GM18502 (cell line): ENCODE data around the gene IGFBP2.

ENCODE experiments used
- ATAC-seq: cut with Tn5 transposase; IDR thresholded peaks from one replicate; pipeline ENCODE4 v1.9.1; 2021; ENCODE audit warnings: mild to moderate bottlenecking; ENCODE audit not compliant: unreplicated experiment, poor library complexity

IGFBP2 gene

GRCh38 chr2:216659276-216659675 lies 26.1 kb downstream of the IGFBP2 start:
- ATAC-seq = no peak

GRCh38 chr2:216660496-216660895 lies 27.3 kb downstream of the IGFBP2 start:
- no peak for ATAC-seq

- no peak for ATAC-seq
Measured at GRCh38 chr2:216661051-216661450, 27.8 kb downstream of the IGFBP2 start.

GRCh38 chr2:216661639-216662375 lies 28.6 kb downstream of the IGFBP2 start:
- ATAC-seq = no peak

- no peak for ATAC-seq
Measured at GRCh38 chr2:216663106-216663505, 29.9 kb downstream of the IGFBP2 start.

GRCh38 chr2:216663846-216664245 lies 30.6 kb downstream of the IGFBP2 start:
- ATAC-seq = no peak

GRCh38 chr2:216664593-216665034 lies 31.4 kb downstream of the IGFBP2 start:
- ATAC-seq = no peak

GRCh38 chr2:216665242-216665641 lies 32.0 kb downstream of the IGFBP2 start:
- no peak for ATAC-seq

- ATAC-seq = no peak
Measured at GRCh38 chr2:216665717-216666116, 32.5 kb downstream of the IGFBP2 start.

- ATAC-seq = peak; percentile 81
Measured at GRCh38 chr2:216666461-216667233, 33.4 kb downstream of the IGFBP2 start.

GRCh38 chr2:216670266-216671080 lies 37.3 kb downstream of the IGFBP2 start:
- no peak for ATAC-seq

GRCh38 chr2:216671081-216671411 lies 37.8 kb downstream of the IGFBP2 start:
- ATAC-seq = no peak

GRCh38 chr2:216671791-216672343 lies 38.6 kb downstream of the IGFBP2 start:
- ATAC-seq = no peak

GRCh38 chr2:216672466-216672865 lies 39.2 kb downstream of the IGFBP2 start:
- ATAC-seq = no peak

GRCh38 chr2:216673021-216673420 lies 39.8 kb downstream of the IGFBP2 start:
- no peak for ATAC-seq

- ATAC-seq = no peak
Measured at GRCh38 chr2:216673609-216674008, 40.4 kb downstream of the IGFBP2 start.

- ATAC-seq = no peak
Measured at GRCh38 chr2:216674376-216674775, 41.2 kb downstream of the IGFBP2 start.

- no peak for ATAC-seq
Measured at GRCh38 chr2:216676630-216677029, 43.4 kb downstream of the IGFBP2 start.

- no peak for ATAC-seq
Measured at GRCh38 chr2:216677439-216678097, 44.3 kb downstream of the IGFBP2 start.

GRCh38 chr2:216678098-216678465 lies 44.9 kb downstream of the IGFBP2 start:
- ATAC-seq = no peak
